ENCODE measurements around the gene LRIG1.

- TF ChIP-seq PRDM15 (CRISPR knock-in tag; IDR thresholded peaks at IDR 0.05) (no peak), REST (IDR thresholded peaks at IDR 0.05; ENCODE audit: low read depth, low read length) (no peak)
Measured at GRCh38 chr3:66376568-66376967, 124.3 kb downstream of the LRIG1 start.
